NCI-H2227 (cell line): Measurements from ENCODE around the gene RABGAP1.

Experiments used
- DNase-seq: peaks from one replicate; lab custom pipeline; 2025; ENCODE audit not compliant: unreplicated experiment; lab: John Stamatoyannopoulos, UW

Gene RABGAP1

DNA sequence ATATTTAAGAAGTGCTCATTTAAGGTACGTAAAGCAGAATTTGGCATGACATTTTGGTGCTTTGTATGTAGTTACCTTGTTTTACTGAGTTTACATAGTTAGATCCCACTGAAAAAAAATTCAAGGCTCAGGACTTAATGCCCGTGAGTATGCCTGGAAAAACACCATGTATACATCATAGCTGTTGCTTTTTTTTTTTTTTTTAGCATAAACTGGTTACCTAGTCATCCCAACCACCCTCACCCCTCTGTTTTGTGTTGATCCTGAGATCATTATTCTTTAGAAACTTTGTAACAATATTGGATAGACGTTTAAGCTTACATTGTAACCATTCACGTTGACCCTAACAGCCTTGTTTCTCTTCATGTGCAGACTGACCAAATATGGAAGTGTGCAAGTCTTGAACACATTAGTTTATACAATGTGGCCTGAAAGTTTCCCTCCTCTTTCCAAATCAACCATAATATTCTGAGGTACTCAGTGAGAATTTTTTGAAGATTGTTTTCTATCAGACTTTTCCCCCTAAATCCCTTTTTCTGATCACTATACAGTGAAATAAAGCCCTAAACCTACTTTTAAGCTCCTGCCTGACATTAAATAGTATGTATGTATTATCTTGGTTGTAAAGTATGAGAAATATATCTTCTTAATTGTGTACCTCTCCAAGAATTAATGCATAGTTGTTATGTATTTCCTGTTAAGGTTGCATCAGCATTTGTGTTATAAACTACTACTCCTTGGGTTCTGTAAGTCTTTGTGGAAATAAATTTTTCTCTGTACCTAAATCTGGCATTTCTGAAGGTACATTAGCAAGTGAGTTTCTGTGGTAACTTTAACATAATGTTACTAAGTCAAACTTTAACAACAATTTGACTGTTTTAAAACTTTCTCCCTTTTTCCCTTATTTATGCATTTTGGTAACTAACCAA, 4.4 kb downstream of the RABGAP1 start:
- DNase-seq = no peak

GRCh38 chr9:122946461-122947005, 5.7 kb downstream of the RABGAP1 start:
- DNase-seq = no peak

GRCh38 chr9:122948313-122948712, 7.5 kb downstream of the RABGAP1 start:
- DNase-seq = no peak

GRCh38 chr9:122949696-122950095, 8.9 kb downstream of the RABGAP1 start:
- DNase-seq = no peak

DNA sequence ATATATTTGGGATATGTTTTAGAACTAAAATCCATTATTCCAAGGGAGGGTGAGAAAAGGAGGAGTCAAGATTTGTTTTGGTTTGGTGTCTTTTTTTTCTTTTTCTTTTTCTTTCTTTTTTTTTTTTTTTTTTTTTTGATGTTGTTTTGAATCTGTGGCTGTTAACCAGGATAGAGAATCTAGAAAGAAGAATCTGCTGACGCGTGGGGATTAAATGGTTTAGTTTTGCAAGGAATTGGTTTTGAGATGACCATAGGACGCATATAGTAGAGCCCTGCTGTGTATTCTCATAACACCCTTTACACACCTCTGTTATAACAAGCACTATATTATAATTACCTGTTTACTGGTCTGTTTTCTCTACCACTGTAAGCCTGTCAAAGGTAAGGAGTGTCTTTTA, 9.4 kb downstream of the RABGAP1 start:
- no peak for DNase-seq

DNA sequence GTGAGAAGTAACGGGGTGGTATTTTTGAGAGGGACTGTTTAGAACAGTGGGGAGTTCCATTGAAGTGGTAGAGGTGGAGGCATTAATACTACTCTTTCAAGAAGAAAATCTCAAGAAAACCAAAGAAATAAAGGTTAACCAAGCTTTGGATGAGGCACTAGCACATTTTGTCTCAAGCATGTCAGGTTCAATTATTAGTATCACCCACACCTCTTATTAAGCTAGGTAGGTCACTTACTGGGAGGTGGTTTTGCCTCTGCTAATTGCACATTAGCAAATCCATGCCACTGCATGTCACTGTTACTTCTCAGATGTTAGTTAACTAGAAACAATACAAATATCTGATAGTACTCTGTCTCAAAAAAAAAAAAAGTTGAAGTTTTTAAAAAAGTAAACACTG, 10.2 kb downstream of the RABGAP1 start:
- no peak for DNase-seq

GRCh38 chr9:122954253-122954691, 13.5 kb downstream of the RABGAP1 start:
- no peak for DNase-seq

- DNase-seq = no peak
These were observed 15.1 kb downstream of the RABGAP1 start for GRCh38 chr9:122955961-122956360.

- DNase-seq = no peak
These were observed 20.3 kb downstream of the RABGAP1 start for GRCh38 chr9:122961139-122961538.

- no peak for DNase-seq
These were observed 34.4 kb downstream of the RABGAP1 start for GRCh38 chr9:122975196-122975595.

DNA sequence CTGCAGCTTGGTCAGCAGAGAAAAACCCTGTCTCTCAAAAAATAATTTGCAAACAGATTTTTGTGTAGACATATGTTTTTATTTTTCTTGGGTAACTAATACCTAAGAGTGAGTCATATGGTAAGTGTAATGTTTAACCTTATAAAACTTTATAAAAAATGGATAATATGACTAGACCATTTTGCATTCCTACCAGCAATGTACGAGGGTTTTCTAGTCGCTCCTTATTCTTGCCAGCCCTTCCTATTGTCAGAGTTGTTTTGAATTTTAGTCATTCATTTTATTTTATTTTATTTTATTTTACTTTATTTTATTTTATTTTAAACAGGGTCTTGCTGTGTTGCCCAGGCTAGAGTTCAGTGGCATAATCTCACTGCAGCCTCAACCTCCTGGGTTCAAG, 37.8 kb downstream of the RABGAP1 start:
- DNase-seq = no peak

DNA sequence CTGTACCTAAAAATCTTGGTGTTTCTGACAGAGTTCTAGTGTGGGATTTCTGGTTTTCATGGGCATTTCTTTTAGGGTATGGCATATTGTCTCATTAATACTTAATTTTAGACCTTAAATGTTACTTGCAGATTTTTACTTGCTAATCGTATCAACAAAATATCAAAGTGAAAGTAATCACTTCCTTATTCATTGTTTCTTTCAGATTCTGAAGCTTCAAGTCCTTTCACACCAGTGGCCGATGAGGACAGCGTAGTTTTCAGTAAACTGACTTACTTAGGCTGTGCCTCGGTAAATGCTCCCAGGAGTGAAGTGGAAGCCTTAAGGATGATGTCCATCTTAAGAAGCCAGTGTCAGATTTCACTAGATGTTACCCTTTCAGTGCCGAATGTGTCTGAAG, 45.2 kb downstream of the RABGAP1 start:
- no peak for DNase-seq

- no peak for DNase-seq
These were observed 47.3 kb downstream of the RABGAP1 start for GRCh38 chr9:122988141-122988540.

- no peak for DNase-seq
These were observed 48.3 kb downstream of the RABGAP1 start for GRCh38 chr9:122988920-122989621.

DNA sequence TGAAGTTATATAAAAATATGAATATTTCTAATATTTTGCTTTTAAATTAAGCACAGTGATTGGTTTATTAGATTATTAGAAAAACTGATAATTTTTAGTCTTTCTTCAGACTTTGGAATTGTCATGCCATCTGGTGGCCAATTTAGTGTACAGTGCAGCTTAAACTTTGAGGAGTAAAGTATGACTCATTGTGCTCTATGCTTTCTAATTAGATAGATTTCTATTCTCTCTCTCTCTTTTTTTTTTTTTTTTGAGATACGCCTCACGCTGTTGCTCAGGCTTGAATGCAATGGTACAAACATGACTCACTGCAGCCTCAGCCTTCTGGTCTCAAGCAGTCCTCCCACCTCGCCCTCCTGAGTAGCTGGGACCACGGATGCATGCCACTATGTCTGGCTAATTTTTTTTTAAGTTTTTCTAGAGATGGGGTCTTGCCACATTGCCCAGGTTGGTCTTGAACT, 50.6 kb downstream of the RABGAP1 start:
- DNase-seq = peak; percentile 3

- DNase-seq = no peak
These were observed 55.8 kb downstream of the RABGAP1 start for GRCh38 chr9:122996586-122996985.

DNA sequence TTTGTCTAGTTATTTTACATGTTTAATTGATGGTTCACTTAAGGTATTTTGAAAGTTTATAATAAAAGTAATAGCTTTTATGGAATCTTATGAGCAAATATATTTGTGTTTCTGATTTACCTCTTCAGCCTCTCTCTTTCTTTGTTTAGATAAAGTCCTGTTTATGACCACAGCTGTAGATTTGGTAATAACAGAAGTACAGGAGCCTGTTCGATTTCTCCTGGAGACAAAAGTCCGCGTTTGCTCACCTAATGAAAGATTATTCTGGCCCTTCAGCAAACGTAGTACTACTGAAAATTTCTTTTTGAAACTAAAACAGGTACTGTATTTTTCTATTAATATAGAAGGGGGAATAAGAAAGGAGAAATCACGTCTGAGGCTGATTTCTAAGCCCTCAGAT, 57.6 kb downstream of the RABGAP1 start:
- no peak for DNase-seq

DNA sequence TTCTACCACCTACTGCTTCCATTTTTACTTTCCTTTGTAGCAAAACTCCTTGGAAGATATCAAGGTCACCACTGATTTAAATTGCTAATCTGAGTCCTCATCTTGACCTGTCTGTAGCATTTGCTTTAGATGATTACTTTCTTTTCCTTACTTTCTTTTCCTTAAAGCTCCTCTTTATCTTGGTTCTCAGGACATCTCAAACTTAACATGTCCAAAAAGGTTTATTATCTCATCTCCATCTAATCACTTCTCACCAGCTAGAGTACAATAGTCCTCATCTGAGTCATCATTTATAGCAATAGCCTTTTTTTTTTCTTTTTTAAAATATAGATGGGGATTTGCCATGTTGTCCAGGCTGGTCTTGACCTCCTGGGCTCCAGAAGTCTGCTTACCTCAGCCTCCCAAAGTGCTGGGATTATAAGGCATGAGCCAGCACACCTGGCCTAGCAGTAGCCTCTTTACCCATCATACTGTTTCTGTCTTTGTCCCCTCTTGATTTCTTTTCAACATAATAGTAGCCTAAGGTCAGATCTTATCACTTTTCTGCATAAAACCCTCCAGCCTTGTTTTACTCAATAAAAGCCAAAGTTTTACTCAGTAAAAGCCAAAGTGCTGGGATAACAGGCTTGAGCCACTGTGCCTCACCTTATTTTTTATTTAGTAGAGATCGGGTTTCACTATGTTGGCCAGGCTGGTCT, 59.7 kb downstream of the RABGAP1 start:
- no peak for DNase-seq

GRCh38 chr9:123002754-123003153, 61.9 kb downstream of the RABGAP1 start:
- DNase-seq = no peak

- no peak for DNase-seq
These were observed 62.6 kb downstream of the RABGAP1 start for GRCh38 chr9:123003466-123003865.

DNA sequence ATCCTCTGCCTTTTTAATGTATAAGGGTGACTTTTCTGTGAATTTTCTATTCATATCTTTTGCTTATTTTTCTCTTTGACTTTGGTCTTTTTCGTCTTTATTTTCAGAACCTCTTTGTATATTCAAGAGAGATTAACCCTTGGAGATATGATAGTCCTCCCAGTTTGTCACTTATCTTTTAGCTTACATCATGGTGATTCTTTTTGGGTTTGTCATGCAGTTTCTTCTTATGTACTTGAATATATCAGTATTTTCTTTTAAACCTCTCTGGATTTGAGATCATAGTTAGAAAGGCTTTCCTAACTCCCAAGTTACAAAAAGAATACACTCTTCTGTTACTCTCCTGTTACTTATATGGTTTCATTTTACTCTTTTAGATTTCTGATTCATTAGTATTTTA, 65.1 kb downstream of the RABGAP1 start:
- no peak for DNase-seq
